GM18870 (cell line): Measurements from ENCODE around the gene CDC42BPG.

Source experiments
- ATAC-seq: cut with Tn5 transposase; IDR thresholded peaks from one replicate; pipeline ENCODE4 v1.9.1; 2021; ENCODE audit warnings: moderate library complexity; ENCODE audit not compliant: unreplicated experiment

Gene CDC42BPG

GRCh38 chr11:64844330-64845128 is at the start of gene CDC42BPG:
TSS of gene CDC42BPG (minus strand) at chr11:64844653. CDS start at chr11:64844569, 84 bp downstream.
- no peak for ATAC-seq

- no peak for ATAC-seq
Measured at GRCh38 chr11:64893194-64894069, 49.0 kb upstream of the CDC42BPG start.

GRCh38 chr11:64892838-64893193 is 48.4 kb upstream of the CDC42BPG start:
- no peak for ATAC-seq

- ATAC-seq = no peak
Measured at GRCh38 chr11:64892411-64892831, 48.0 kb upstream of the CDC42BPG start.

- ATAC-seq = no peak
Measured at GRCh38 chr11:64891880-64892279, 47.4 kb upstream of the CDC42BPG start.

GRCh38 chr11:64891215-64891848 is 46.9 kb upstream of the CDC42BPG start:
- no peak for ATAC-seq

GRCh38 chr11:64890522-64890939 is 46.1 kb upstream of the CDC42BPG start:
- no peak for ATAC-seq

- ATAC-seq = no peak
Measured at GRCh38 chr11:64888729-64889511, 44.5 kb upstream of the CDC42BPG start.

- no peak for ATAC-seq
Measured at GRCh38 chr11:64888406-64888728, 43.9 kb upstream of the CDC42BPG start.

- no peak for ATAC-seq
Measured at GRCh38 chr11:64887757-64888405, 43.4 kb upstream of the CDC42BPG start.

- no peak for ATAC-seq
Measured at GRCh38 chr11:64887234-64887756, 42.8 kb upstream of the CDC42BPG start.

- ATAC-seq = no peak
Measured at GRCh38 chr11:64885367-64886286, 41.2 kb upstream of the CDC42BPG start.

- ATAC-seq = no peak
Measured at GRCh38 chr11:64884019-64884418, 39.6 kb upstream of the CDC42BPG start.

- no peak for ATAC-seq
Measured at GRCh38 chr11:64883575-64883974, 39.1 kb upstream of the CDC42BPG start.

- no peak for ATAC-seq
Measured at GRCh38 chr11:64882243-64882642, 37.8 kb upstream of the CDC42BPG start.

- ATAC-seq = no peak
Measured at GRCh38 chr11:64881476-64881875, 37.0 kb upstream of the CDC42BPG start.

- ATAC-seq = no peak
Measured at GRCh38 chr11:64880240-64881001, 36.0 kb upstream of the CDC42BPG start.

- ATAC-seq = no peak
Measured at GRCh38 chr11:64879244-64879900, 34.9 kb upstream of the CDC42BPG start.
